HG03342 (cell line): ENCODE results near the gene PLD2.

ENCODE experiments used
- ATAC-seq: cut with Tn5 transposase; IDR thresholded peaks from one replicate; pipeline ENCODE4 v1.9.1; 2021; ENCODE audit warnings: mild to moderate bottlenecking, moderate library complexity; ENCODE audit not compliant: unreplicated experiment

Gene PLD2, protein sequence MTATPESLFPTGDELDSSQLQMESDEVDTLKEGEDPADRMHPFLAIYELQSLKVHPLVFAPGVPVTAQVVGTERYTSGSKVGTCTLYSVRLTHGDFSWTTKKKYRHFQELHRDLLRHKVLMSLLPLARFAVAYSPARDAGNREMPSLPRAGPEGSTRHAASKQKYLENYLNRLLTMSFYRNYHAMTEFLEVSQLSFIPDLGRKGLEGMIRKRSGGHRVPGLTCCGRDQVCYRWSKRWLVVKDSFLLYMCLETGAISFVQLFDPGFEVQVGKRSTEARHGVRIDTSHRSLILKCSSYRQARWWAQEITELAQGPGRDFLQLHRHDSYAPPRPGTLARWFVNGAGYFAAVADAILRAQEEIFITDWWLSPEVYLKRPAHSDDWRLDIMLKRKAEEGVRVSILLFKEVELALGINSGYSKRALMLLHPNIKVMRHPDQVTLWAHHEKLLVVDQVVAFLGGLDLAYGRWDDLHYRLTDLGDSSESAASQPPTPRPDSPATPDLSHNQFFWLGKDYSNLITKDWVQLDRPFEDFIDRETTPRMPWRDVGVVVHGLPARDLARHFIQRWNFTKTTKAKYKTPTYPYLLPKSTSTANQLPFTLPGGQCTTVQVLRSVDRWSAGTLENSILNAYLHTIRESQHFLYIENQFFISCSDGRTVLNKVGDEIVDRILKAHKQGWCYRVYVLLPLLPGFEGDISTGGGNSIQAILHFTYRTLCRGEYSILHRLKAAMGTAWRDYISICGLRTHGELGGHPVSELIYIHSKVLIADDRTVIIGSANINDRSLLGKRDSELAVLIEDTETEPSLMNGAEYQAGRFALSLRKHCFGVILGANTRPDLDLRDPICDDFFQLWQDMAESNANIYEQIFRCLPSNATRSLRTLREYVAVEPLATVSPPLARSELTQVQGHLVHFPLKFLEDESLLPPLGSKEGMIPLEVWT

DNA sequence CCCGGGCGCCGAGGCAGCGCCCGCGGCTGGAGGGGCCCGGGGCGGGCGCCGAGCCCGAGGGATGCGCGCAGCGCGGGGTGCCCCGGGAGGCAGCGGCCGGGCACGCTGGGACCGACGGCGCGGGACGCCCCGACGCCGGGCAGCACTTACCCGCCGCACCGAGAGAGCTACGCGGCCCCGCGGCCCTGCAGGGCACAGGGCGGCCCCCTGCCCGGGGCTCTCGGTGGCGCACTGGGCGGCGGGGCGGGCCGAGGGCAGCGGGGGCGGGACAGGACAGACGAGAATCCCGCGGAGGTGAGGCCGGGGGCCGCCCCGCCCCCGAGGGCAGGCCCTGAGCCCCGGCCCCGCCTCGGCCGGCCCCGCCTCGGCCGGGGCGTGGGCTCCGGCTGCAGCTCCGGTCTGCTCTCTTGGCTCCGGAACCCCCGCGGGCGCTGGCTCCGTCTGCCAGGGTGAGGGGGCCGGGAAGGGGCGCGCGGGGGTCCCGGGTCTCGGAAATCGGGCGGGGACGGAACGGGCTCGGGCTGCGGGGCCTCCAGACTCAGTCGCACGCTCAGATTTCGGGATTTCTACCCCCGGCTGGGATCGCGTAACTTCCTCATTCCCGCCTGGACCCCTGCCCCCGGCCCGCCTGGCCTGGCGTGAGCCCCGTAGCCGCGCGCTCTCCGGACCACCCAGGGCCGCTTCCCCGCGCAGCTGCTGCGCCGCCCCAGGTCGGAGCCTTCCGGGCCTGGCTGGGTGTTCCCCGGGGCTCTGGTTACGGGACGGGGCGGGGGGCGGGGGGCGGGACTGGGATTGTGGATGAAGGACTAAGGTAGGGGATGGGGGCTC lies at the start of gene PLD2:
Gene PLD2 (plus strand): TSS at position 376 of the 828 bp plus-strand sequence. CDS start 621 bp downstream, outside the sequence.
- ATAC-seq = peak; percentile 88

DNA sequence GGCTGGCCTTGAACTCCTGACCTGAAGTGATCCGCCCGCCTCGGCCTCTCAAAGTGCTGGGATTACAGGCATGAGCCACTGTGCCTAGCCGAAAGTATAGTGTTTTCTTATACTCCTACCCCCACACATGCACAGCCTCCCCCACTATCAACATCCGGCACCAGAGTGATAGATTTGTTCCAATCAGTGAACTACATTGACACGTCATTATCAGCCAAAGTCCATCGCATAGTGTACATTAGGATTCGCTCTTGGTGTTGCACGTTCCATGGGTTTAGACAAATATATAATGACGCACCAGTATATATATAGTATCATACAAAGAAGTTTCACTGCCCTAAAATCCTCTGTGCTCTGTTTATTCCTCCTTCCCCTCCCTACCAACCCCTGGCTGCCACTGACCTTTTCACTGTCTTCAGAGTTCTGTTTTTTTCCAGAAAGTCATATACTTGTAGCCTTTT lies 47.1 kb upstream of the PLD2 start:
- no peak for ATAC-seq

DNA sequence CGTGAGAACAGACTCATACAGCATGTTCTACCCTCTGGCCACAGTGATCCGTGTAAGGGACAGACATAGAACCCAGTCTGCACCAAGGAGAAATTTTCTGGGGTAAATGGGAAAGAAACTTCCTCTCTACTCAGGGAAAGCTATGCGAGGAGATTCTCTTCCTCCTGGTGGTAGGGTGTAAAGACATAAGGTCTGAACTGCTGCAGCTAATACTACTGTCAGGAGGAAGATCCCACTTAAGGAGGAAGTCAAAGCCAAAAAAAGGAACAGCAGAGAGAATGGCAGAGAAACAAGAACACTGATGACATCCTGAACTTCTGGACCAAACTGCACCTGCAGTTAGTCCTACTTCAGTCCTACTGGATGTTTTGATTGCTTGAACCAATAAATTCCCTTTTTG lies 42.4 kb upstream of the PLD2 start:
- no peak for ATAC-seq

DNA sequence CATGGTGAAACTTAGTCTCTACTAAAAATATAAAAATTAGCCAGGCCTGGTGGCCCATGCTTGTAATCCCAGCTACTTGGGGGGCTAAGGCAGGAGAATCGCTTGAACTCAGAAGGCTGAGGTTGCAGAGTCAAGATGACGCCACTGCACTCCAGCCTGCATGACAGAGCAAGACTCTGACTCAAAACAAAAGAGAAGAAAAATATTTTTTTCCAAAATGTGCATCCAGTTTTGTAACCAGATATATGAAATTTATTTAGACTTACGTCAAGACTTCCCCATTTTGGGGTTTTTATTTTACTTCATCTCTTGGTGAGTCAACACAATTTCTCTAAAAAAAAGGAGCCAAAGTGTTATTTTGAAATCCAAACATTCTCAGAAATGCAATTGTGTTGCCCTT lies 40.8 kb upstream of the PLD2 start:
- no peak for ATAC-seq

DNA sequence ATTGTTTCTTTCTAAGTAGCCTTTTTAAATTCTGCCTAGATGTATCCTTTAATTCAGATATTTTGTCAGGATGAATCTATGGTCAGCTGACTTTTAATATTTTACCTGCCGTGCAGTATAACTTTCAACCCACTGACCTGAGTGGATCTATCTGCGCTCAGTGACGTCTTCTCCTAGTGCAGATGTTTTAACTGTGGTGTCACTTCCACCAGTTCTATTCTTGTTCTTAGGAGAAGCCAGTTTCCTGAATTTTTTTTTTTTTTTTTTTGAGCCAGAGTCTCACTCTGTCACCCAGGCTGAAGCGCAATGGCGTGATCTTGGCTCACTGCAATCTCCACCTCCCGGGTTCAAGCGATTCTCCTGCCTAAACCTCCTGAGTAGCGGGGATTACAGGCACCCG lies 40.2 kb upstream of the PLD2 start:
- no peak for ATAC-seq

DNA sequence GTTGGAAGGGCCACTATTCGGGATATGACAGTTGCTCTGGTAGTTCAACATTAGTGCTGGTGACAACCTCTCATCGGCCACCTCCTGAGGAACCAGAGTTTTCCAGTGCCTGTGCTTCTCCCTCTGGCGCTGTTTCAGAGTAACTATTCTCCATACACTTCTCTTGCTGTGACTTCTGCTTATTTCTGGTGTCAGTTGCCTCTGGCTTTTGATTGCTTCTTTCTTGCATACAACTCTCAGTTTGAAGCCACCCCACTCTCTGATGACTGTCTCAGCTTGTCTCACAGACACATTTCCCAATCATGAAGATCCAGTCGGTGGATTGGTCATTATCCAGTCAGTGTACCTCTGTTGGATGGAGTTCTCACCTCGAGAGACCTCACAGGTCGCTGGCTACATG lies 38.7 kb upstream of the PLD2 start:
- no peak for ATAC-seq

DNA sequence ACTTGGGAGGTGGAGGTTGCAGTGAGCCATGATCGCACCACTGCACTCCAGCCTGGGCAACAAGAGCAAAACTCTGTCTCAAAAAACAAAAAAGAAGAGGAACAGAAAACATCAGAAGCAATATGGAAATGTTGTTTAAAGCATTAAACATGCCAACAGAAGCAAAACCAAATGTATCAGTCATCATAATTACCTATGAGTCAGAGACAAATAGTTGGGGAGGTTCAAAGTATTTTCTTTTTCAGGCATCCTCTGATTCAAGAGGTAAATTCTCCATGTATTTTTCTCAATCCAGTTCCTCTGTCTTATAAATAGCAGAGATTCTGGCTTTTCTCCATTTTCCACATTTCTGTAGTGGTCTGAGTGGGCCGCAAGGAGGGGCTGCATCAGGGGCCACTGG lies 37.3 kb upstream of the PLD2 start:
- ATAC-seq = no peak

DNA sequence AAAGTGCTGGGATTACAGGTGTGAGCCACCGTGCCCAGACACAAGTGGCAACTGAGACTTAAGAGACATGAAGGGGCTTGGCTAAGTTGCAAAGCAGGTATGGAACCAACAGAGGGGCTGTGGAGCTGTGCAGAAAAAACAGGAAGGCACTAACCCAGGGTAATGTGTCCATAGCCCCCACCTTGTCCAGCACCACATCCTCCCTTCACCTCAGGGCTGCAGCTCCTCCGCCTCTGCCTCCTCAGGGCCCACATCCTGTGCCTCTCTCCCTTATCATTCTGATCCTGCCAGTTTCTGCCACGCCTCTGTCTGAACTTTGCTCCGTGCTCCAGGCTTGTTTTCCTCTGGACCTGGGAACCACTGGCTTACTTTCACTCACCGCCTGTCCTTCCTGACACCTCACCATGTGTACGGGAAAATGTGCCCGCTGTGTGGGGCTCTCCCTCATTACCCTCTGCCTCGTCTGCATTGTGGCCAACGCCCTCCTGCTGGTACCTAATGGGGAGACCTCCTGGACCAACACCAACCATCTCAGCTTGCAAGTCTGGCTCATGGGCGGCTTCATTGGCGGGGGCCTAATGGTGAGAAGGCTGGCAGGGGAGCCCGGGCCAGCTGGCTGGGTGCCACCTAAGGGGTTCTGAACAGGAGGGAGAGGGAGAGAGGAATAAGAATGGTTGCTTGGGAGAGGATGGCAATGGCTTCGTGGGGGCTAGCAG lies 35.3 kb upstream of the PLD2 start, which contains the start of gene TM4SF5:
Gene TM4SF5 (plus strand): TSS at position 368 of the 716 bp plus-strand sequence. CDS start 37 bp downstream, at position 405.
- no peak for ATAC-seq

DNA sequence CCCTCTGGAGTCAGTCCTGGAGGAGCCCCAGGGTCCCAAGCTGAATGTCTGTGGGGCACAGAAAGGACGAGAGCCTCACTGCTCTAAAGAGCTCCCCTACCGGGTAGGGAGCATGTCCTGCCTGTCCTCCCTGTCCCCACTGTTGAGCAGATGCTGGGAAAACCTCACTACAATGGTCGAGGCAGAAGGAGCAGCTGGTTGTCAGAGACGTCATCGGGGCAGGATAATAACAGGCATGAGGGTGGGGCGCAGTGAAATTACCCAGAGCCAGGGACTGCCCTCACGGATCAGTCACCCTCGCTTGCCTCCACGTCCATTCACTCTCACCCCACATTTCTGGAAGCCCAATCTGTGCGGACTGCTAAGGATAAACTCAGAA lies 34.7 kb upstream of the PLD2 start:
- ATAC-seq = no peak

DNA sequence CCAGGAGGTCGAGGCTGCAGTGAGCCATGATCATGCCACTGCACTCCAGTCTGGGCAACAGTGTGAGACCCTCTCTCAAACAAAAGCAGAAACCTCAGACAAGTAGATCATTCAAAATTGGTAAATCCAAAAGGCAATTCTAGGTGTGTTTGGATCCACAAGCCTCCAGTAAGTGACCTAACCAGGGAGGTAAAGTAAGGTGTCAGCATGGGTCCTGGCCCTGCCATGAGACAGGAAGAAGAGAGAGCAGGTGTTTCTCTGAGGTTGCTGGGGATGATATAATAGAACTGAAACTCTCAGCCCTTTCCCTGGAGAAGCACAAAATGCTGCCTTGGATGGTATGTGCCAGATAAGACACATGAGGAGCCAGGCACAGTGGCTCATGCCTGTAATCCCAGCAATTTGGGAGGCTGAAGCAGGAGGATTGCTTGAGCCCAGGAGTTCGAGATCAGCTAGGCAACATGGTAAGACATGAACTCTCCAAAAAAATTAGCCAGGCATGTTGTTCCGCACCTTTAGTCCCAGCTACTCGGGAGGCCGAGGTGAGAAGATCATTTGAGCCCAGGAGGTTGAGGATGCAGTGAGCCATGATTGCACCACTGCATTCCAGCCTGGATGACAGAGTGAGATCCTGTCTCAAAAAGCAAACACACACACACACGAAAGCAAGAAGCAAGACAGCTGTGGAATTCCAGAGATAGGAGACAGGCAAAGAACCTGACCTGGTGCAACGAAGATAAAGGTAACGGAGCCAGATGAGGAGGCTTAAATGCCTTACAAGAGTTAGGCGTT lies 28.8 kb upstream of the PLD2 start:
- ATAC-seq = no peak

DNA sequence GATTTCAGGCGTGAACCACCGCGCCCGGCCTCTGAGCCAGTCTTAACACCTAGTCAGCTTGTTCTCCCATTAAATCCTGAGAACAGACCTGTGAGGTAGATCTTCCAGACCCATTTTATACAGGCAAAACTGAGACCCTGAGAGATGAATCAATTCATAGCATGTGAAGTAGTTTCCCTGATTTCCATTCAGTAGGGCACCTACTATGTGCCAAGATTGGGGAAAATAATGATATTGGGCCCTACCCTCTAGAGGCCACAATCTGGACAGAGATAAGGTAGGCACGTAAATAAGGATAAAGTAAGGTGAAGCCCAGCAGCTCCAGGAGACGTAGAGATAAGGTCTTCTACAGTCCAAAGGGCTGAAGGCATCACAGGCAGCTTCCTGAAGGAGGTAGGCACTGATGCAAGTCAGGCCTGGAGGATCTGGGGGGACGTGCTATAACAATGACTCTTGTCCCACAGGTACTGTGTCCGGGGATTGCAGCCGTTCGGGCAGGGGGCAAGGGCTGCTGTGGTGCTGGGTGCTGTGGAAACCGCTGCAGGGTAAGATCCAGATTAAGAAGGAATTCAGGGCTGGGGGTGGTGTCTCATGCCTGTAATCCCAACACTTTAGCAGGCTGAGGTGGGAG lies 26.5 kb upstream of the PLD2 start:
- ATAC-seq = no peak

DNA sequence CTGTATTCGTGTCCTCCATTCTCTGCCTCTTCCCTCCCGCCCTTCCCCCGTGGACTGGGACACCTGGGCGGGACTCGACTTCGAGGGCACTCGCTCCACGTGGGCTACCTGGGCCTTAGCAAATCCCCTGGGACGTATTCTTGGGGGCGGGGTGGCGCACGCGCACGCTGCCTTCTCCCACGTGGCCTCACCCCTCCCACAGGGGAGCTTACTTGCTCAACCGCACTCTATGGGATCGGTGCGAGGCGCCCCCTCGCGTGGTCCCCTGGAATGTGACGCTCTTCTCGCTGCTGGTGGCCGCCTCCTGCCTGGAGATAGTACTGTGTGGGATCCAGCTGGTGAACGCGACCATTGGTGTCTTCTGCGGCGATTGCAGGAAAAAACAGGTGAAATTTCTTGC lies 24.3 kb upstream of the PLD2 start:
- no peak for ATAC-seq

DNA sequence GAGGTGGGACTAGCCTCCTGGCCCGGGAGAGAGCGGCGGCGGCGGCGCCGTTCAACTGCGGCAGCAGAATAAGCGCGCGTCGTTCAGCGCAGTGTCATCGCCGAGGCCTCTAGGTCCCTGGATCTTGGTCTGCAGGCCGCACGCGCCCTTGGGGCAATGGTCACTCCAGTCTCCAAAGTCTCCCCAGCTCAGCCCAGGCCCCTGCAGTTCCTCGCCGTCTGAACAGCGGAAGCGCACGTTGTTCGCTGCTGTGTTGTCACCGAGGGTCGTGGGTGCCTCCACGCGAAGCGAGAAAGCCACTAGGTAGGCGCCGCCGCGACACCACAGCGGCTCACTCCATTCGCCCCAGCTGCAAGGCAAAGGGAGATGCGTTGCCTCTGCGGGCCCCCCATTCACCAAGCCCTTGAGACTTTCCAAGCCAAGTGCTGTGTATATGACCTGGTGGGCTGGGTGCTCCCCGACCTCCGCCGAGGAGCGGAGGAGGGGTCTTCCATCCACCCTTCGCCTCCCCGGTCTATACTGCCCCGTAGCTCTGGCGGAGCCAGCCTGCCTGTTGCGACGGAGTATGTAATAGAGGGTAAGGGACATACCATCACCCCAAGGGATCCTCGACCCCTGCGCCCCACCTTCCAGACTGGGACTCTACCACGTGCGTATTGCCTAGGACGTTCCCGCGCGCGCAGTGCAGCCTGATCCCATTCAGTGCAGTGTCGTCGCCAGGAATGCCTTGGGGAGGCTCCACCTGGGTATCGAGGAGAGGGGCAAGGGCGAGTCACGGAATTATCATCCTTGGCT lies 21.4 kb upstream of the PLD2 start:
- ATAC-seq = no peak

DNA sequence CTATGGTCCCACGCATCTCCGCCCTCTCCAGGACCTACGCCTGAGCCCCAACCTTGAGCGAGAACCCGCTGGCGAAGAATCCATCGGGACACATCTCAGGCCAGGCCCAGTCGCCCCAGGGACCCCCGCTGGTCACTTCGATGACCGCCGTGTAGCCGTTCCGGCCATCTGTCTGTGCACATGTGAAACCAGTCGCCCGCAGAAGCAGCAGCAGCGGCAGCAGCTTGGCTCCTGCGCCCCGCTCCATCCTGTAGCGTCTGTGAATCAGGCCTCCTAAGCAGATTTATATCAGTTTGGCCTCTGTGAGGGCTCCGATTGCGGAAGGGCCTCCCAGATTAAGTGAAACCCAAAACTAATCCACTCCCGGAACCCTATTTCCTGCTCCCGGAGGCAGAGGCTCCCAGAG lies 20.8 kb upstream of the PLD2 start, which contains the start of gene VMO1:
Gene VMO1 (minus strand): TSS at position 259 of the 406 bp plus-strand sequence. CDS start 12 bp downstream, at position 247.
- no peak for ATAC-seq

DNA sequence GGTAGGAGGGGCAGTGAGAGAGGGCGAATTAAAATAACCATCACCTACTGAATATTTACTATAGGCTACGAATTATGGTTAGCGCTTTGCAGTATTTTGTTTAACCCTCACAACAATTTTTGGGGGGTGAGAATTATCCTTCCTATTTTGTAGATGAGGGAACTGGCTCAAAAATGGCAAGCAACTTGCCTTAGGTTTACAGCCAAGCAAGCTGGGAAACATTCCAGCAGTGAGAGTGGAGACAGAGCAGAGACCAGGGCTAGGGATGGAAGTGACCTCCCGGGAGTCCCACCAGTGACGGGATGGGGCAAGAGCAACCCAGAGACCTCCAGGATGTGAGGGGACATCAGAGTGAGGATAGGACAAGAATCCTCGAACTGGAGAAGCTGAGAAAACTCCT lies 20.4 kb upstream of the PLD2 start:
- no peak for ATAC-seq

DNA sequence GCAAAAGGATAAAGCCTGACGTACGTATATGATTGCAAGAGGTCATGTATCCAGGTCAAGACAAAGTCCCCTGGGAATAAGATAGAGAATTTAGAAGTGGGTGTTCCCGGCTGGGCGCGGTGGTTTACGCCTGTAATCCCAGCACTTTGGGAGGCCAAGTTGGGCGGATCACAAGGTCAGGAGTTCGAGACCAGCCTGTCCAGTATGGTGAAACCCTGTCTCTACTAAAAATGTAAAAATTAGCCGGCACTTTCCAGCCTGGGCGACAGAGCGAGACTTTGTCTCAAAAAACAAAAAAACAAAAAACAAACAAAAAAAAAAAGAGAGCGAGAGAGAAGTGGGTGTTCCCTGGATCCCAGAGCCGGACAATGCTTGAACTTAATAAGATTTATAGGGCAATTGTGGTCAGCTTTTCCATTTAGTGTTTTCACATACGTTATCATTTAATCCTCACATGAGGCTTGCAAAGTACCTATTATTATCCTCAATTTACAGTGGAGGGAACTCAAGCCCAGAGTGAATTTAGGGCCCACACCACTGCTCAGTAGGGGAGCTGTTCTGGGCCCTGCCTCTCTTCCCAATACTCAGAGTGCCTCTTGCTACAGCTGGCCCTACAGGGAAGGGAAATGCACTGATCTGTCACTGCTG lies 18.7 kb upstream of the PLD2 start:
- no peak for ATAC-seq
